Stimulated activated CD8-positive, alpha-beta memory T cell treated with anti-CD3 and anti-CD28 coated beads, Interleukin-15, amount 100 ng/mL, for 24 hours (primary cell): ENCODE data around the gene ZNF358.

ENCODE experiments used
- DNase-seq: peaks from one replicate; pipeline ENCODE4 v3.0.0-alpha.2; 2020; ENCODE audit warnings: low read depth

The ZNF358 gene

GRCh38 chr19:7559102-7559501, 43.2 kb downstream of the ZNF358 start:
- no peak for DNase-seq

GRCh38 chr19:7560255-7560654, 44.4 kb downstream of the ZNF358 start:
- no peak for DNase-seq

- DNase-seq = no peak
These were observed 45.4 kb downstream of the ZNF358 start for GRCh38 chr19:7561325-7561724.

- no peak for DNase-seq
These were observed 46.9 kb downstream of the ZNF358 start for GRCh38 chr19:7562646-7563393.

- no peak for DNase-seq
These were observed 49.0 kb downstream of the ZNF358 start for GRCh38 chr19:7564866-7565265.

GRCh38 chr19:7565332-7565731, 49.4 kb downstream of the ZNF358 start:
- DNase-seq = no peak
